Breast epithelium (tissue), 4 donors: ENCODE results near the gene OLFML2B. TPM values are rescaled to one million over a fixed set of nuclear protein-coding genes. Genes with fewer than 3 reads are reported as not detected.

Source experiments
- DNase-seq, 2 donors: peaks; one replicate each; pipeline ENCODE4 v3.0.0-alpha.2; 2019; ENCODE audit warnings: low spot score in 2 of 2
- H3K27ac ChIP-seq, 2 donors: fragments of 200-600 bp; sonication (generic) in 1 of 2; one replicate each; pipeline ENCODE4 v1.5.1; 2016 to 2019; ENCODE audit warnings: mild to moderate bottlenecking in 1 of 2
- H3K27me3 ChIP-seq, 2 donors: fragments of 200-600 bp; sonication (generic) in 1 of 2; one replicate each; pipeline versions ENCODE4 v1.5.1 to v1.6.0; 2017 to 2019; ENCODE audit warnings: control low read depth in 1 of 2, mild to moderate bottlenecking in 1 of 2
- H3K36me3 ChIP-seq: fragments of 200-600 bp; one replicate; pipeline ENCODE4 v1.5.1; 2019
- H3K4me1 ChIP-seq, 2 donors: fragments of 200-600 bp; sonication (generic); one replicate each; pipeline ENCODE4 v1.5.1; 2016 to 2019; ENCODE audit warnings: control low read depth in 1 of 2
- H3K4me3 ChIP-seq, 3 donors: fragments of 200-600 bp; sonication (generic); 1 replicate in 2 of 3; 2 replicates in 1 of 3; pipeline ENCODE4 v1.5.1; 2016 to 2019; ENCODE audit warnings: mild to moderate bottlenecking in 3 of 3, moderate library complexity in 2 of 3
- H3K9me3 ChIP-seq, 2 donors: fragments of 200-600 bp; sonication (generic) in 1 of 2; one replicate each; pipeline ENCODE4 v1.5.1; 2016 to 2019; ENCODE audit warnings: control low read depth in 1 of 2
- POLR2A ChIP-seq: fragments of 450-650 bp; IDR thresholded peaks from one replicate; pipeline ENCODE4 v1.6.1; 2016; ENCODE audit warnings: antibody characterized with exemption, mild to moderate bottlenecking, moderate library complexity
- POLR2AphosphoS5 ChIP-seq, 3 donors: sonication (generic); formaldehyde crosslinking; IDR thresholded peaks; one replicate each; pipeline ENCODE4 v1.6.1; 2017; ENCODE audit warnings: antibody characterized with exemption in 3 of 3
- intact Hi-C: fragments of 100-400 bp; cut with DNase I; formaldehyde crosslinking; loops from one replicate; pipeline ENCODE4 v1.15.1; 2023; ENCODE audit warnings: low total_unique reads
- total RNA-seq, 3 donors: library from RNA; depleted of rRNA; stranded (reverse); fragments of >200 nt; gene quantifications; one replicate each; pipeline ENCODE4 v1.1.0, GENCODE V29; 2016
- TF ChIP-seq, protein P1 (sequence below), 3 donors: fragments of 450-650 bp; IDR thresholded peaks; one replicate each; pipeline ENCODE4 v1.5.1; 2016 to 2017; ENCODE audit warnings: antibody characterized with exemption in 3 of 3, mild to moderate bottlenecking in 3 of 3, moderate library complexity in 3 of 3

OLFML2B gene
- 1 to 10 TPM; 5.2 to 9.6 (median 7.3) TPM for total RNA-seq

DNA sequence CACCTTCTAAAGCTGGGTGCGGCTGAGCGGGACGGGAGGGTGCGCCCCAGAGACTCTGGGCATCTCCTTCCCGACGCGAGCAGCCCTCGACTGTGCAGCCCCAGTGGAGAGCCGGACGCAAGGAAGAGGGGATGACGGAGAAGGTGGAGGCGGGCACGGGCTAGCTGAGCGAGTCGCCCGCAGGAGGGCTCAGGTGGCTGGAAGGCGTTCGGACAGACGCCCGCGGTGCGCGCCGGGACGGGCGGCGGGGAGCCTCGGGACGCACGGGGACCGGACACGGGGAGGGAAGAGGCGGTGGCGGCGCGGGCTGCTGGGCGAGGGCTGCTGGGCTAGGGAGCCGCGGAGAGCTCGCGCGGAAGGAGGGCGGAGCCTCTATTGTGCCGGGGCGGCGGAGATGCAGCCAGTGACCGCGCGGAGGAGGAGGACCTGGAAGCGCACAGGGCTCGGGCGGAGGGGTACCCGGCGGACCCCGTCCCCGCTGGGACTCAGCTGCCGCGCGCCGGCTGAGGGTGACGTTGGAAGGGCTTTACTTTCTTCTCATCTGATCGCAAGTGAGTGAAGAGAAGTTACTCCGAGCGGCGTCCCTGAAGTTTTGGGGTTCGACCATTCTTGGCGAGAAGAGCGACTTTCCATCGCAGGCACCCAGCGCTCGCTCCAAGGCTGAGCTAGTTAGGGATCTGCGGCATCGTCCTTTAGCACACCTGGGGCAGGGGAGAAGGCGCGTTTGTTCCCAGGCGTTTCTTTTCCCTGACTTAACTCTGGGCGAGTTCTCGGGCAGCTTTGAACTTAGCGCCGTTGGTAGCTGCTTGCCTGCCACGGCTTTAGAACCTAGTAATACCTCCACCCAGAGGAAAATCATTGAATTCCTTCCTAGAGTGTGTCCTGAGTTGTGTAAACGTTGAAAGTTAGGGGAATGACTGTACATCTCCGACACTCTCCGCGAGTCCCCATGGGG is at the start of gene OLFML2B:
OLFML2B (minus strand) TSS at position 323 of the 955 bp plus-strand sequence. CDS start 439 bp downstream, outside the sequence.
- Histone ChIP-seq H3K36me3 (no peaks in the 10 kb centered on the region), H3K27me3 (peaks cover 0 to 5% of the 10 kb centered on the region in 2 donors), H3K4me1 (no peaks in the 10 kb centered on the region), H3K4me3 (peak within 1 kb of the TSS; percentile 60 to 91 (median 69)), H3K27ac (peak within 1 kb of the TSS; percentile 40 to 74), H3K9me3 (no peaks in the 10 kb centered on the region)
- intact Hi-C loops, result no loop called here
- TF ChIP-seq, protein P1, sequence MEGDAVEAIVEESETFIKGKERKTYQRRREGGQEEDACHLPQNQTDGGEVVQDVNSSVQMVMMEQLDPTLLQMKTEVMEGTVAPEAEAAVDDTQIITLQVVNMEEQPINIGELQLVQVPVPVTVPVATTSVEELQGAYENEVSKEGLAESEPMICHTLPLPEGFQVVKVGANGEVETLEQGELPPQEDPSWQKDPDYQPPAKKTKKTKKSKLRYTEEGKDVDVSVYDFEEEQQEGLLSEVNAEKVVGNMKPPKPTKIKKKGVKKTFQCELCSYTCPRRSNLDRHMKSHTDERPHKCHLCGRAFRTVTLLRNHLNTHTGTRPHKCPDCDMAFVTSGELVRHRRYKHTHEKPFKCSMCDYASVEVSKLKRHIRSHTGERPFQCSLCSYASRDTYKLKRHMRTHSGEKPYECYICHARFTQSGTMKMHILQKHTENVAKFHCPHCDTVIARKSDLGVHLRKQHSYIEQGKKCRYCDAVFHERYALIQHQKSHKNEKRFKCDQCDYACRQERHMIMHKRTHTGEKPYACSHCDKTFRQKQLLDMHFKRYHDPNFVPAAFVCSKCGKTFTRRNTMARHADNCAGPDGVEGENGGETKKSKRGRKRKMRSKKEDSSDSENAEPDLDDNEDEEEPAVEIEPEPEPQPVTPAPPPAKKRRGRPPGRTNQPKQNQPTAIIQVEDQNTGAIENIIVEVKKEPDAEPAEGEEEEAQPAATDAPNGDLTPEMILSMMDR (IDR thresholded peaks at IDR 0.05), result peak in 1 of 3 donors; percentile 14
- TF ChIP-seq POLR2A, result no peak
- peak in 1 of 2 donors; percentile 58 for DNase-seq

DNA sequence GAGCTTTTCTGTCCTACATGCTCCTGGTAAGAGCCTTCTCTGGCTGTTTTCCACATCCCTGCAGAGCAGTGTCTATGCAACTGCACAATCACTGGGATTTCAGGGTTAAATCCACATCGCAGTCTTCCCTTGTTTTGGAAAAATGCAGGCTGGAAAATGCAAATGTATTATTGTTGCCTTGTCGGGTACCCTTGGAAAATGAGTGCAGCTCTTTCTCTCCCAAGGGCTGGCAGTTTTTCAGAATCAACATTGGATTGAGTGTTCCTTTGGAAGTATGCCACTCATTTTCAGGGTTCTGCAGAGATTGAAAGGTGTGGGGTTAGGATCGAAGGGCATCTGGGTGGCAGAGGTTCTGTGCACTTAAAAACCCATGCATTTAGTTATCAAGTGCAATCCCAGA is 49.1 kb upstream of the OLFML2B start:
- peaks cover 0 to 6% of the 10 kb centered on the region in 2 donors for H3K4me1 ChIP-seq
- intact Hi-C loops, result no loop called here
- H3K27ac ChIP-seq, result no peak overlapping the region
- DNase-seq, result no peak
- H3K36me3 ChIP-seq, result no peaks in the 10 kb centered on the region
- H3K9me3 ChIP-seq, result peaks cover 0 to 6% of the 10 kb centered on the region in 2 donors
- H3K27me3 ChIP-seq, result no peaks in the 10 kb centered on the region
- H3K4me3 ChIP-seq, result peak overlapping the region in 2 of 3 donors; percentile 87 to 97
- TF ChIP-seq, protein P1 (IDR thresholded peaks at IDR 0.05), result no peak
- TF ChIP-seq POLR2A, result no peak
- TF ChIP-seq POLR2AphosphoS5 (IDR thresholded peaks at IDR 0.05), result no peak

DNA sequence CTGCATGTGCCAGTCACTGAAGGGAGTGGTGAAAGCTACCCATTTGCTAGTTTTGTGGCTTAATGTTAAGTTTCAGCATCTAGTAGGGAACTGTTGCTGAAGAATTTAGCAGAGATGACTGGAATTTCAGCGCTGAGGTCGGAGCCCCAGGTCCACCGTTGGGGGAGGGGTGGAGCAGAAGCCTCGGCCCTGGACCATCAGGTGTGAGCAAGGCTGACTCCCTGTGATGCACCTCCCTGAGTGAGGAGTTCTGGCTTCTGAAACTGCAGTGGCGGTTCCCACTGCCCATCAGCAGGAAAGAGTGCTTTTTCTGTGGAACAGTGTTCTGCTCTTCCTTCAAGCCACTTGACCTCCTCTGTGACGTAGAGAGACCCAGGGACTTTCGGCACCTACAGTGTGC is 47.2 kb upstream of the OLFML2B start:
- Histone ChIP-seq H3K27me3 (no peaks in the 10 kb centered on the region), H3K4me3 (peak overlapping the region; percentile 54 to 97 (median 87)), H3K36me3 (no peaks in the 10 kb centered on the region), H3K27ac (peak overlapping the region in 1 of 2 donors; percentile 80), H3K4me1 (peaks cover 0 to 6% of the 10 kb centered on the region in 2 donors), H3K9me3 (peaks cover 0 to 6% of the 10 kb centered on the region in 2 donors)
- intact Hi-C loops, result no loop called here
- TF ChIP-seq, protein P1 (IDR thresholded peaks at IDR 0.05), result no peak
- TF ChIP-seq POLR2AphosphoS5 (IDR thresholded peaks at IDR 0.05) (no peak), POLR2A (no peak)
- no peak for DNase-seq

DNA sequence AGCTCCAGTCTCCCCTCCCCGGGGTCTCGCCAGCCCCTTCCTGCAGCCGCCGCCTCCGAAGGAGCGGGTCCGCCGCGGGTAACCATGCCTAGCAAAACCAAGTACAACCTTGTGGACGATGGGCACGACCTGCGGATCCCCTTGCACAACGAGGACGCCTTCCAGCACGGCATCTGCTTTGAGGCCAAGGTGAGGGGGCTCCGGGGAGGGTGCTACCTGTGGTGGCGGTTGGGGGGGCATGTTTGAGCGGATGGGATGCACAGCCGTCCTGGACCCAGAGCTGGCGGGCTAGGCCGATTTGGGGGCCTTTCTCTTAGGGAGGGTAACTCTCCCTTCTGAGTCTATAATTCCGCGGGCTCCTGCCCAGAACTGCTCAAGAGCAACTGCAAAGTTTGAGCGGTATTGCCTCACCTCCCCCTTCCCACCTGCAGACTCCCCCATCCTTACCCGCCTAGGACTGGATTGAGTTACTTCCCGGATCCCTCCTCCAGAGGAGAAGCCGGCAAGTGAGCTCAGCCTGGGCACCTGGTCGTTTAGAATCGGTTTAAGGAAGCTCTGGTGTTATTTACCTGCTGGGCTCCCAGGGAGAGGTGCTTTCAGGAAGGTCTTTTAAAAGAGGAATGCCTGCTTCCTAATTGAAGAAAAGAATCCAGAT is 46.6 kb upstream of the OLFML2B start:
- peak overlapping the region; percentile 80 to 86 for H3K27ac ChIP-seq
- no peaks in the 10 kb centered on the region for H3K27me3 ChIP-seq
- intact Hi-C loops, result no loop called here
- peak in 1 of 2 donors; percentile 25 for DNase-seq
- peaks cover 0 to 6% of the 10 kb centered on the region in 2 donors for H3K4me1 ChIP-seq
- H3K36me3 ChIP-seq, result no peaks in the 10 kb centered on the region
- H3K9me3 ChIP-seq, result peaks cover 0 to 6% of the 10 kb centered on the region in 2 donors
- peak overlapping the region; percentile 54 to 97 (median 87) for H3K4me3 ChIP-seq
- no peak for TF ChIP-seq POLR2A
- TF ChIP-seq, protein P1 (IDR thresholded peaks at IDR 0.05), result no peak
- no peak for TF ChIP-seq POLR2AphosphoS5 (IDR thresholded peaks at IDR 0.05)
